GM12874 (cell line): ENCODE data around the gene PLCD3.

Source experiments
- TF ChIP-seq, protein P1 (sequence below): IDR thresholded peaks from 2 replicates; pipeline ENCODE4 v1.5.1; 2011; ENCODE audit warnings: low read depth, mild to moderate bottlenecking, control low read depth, low read length, moderate library complexity; ENCODE audit not compliant: insufficient read depth

The PLCD3 gene

GRCh38 chr17:45061606-45062205, 70.6 kb downstream of the PLCD3 start:
- TF ChIP-seq, protein P1, sequence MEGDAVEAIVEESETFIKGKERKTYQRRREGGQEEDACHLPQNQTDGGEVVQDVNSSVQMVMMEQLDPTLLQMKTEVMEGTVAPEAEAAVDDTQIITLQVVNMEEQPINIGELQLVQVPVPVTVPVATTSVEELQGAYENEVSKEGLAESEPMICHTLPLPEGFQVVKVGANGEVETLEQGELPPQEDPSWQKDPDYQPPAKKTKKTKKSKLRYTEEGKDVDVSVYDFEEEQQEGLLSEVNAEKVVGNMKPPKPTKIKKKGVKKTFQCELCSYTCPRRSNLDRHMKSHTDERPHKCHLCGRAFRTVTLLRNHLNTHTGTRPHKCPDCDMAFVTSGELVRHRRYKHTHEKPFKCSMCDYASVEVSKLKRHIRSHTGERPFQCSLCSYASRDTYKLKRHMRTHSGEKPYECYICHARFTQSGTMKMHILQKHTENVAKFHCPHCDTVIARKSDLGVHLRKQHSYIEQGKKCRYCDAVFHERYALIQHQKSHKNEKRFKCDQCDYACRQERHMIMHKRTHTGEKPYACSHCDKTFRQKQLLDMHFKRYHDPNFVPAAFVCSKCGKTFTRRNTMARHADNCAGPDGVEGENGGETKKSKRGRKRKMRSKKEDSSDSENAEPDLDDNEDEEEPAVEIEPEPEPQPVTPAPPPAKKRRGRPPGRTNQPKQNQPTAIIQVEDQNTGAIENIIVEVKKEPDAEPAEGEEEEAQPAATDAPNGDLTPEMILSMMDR, result no peak

DNA sequence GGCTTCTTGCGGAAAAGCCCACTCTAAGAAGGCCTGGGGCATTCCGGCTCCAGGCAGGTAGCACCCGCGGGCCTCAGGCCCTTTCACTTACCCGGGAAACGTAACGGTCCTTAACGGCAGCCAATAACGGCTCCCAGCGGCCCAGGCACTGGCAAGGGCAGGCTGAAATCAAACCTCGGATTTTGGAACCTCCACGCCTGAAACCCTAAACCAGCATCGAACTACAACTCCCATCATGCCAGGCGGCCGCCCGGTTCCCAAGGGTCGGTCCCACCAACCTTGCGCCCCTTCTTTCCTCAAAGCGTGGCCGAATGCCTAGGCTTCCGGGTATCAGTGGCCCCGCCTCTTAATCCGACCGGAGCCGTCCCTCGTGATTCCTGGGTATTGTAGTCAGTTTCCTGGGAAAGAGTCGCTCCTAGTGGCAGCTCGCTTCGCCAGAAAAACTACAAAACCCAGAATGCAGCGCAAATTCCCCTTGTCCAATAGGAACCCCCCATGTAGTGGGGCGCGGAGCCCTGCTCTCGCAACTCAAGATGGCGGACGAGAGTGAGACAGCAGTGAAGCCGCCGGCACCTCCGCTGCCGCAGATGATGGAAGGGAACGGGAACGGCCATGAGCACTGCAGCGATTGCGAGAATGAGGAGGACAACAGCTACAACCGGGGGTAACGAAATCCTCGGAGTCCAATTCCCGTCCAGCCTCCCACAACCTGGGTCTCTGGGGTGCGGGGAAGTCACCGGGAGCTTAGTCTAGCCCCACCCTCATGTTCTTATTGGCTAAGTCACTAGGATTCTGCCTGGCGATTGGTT, 71.3 kb downstream of the PLCD3 start, which contains the start of gene NMT1:
TSS of gene NMT1 (plus strand) at position 521 of the 809 bp plus-strand sequence. CDS start at position 534, 13 bp downstream.
- TF ChIP-seq, protein P1, result no peak

GRCh38 chr17:45060382-45060796, 71.9 kb downstream of the PLCD3 start:
- TF ChIP-seq, protein P1, result no peak
